Upper lobe of left lung (tissue), 4 donors: Measurements from ENCODE around the gene PRSS57.

Experiments used
- POLR2A ChIP-seq, 4 donors: fragments of 450-650 bp; IDR thresholded peaks; one replicate each; pipeline ENCODE4 v1.5.1; 2016 to 2017; ENCODE audit warnings: antibody characterized with exemption in 4 of 4, mild to moderate bottlenecking in 2 of 4
- TF ChIP-seq, protein P1 (sequence below), 6 experiments: fragments of 450-650 bp in 4 of 6; fragments of 200-600 bp in 2 of 6; sonication (generic) in 2 of 6; IDR thresholded peaks; one replicate each; pipeline ENCODE4 v1.5.1; 2016 to 2019; ENCODE audit warnings: antibody characterized with exemption in 6 of 6

DNA sequence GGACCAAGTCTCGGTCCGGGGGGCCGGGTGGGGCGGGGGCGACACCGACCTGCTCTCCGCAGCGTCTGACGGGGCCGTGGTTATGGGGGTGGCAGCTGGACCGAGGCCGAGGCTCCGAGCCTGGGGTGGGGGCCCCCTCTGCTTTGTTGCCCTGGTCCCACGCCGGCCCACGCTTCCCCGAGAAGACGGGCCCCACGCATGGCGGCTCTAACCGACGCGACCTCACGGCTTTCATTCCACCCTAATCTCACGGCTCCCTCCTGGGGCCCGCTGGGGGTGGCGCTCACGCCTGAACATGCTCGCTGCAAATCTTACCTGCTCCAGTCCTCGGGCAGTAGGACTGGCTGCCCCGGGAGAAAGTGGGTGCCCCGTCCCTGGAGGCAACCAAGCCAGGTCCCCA lies 40.9 kb upstream of the PRSS57 start:
- TF ChIP-seq, protein P1, sequence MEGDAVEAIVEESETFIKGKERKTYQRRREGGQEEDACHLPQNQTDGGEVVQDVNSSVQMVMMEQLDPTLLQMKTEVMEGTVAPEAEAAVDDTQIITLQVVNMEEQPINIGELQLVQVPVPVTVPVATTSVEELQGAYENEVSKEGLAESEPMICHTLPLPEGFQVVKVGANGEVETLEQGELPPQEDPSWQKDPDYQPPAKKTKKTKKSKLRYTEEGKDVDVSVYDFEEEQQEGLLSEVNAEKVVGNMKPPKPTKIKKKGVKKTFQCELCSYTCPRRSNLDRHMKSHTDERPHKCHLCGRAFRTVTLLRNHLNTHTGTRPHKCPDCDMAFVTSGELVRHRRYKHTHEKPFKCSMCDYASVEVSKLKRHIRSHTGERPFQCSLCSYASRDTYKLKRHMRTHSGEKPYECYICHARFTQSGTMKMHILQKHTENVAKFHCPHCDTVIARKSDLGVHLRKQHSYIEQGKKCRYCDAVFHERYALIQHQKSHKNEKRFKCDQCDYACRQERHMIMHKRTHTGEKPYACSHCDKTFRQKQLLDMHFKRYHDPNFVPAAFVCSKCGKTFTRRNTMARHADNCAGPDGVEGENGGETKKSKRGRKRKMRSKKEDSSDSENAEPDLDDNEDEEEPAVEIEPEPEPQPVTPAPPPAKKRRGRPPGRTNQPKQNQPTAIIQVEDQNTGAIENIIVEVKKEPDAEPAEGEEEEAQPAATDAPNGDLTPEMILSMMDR (IDR thresholded peaks at IDR 0.05) = no peak
- TF ChIP-seq POLR2A (IDR thresholded peaks at IDR 0.05) = no peak
